ENCODE results near the gene CNOT10. TPM values are rescaled to one million over a fixed set of nuclear protein-coding genes. Genes with fewer than 3 reads are reported as not detected.

The CNOT10 gene
- total and polyA plus RNA-seq, 2 donors (not counting 1 experiment from before 2014, with no cell fraction given): 22.6 to 69.0 TPM

DNA sequence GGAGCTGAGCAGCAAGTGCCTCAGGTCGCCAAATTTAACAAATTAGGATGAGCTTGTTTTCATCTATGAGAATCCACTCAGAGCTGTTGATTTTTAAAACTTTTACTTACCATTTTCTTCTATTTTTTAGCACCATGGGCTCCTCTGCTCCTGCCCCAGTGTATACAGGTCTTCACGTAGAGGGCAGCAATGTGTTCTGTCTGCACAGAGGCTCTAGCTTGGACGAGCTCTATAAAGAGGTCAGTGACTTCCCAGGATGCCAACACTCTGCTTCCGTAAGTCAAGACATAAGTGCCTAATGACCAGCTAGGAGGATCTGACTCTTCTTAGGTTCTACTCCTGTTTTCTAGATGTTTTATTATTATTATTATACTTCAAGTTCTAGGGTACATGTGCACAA is 41.2 kb upstream of the CNOT10 start:
- Histone ChIP-seq H4K20me1 (ENCODE audit: control insufficient read depth, insufficient read depth, low read length, poor library complexity, severe bottlenecking) (no peaks in the 10 kb centered on the region), H3K27ac (ENCODE audit: low read length in 2 of 2) (no peak overlapping the region), H3K79me2 (ENCODE audit: control insufficient read depth, insufficient read depth, low read length) (no peaks in the 10 kb centered on the region), H3K9ac (ENCODE audit: low read length) (no peak overlapping the region), H3K9me3 (ENCODE audit: control extremely low read depth in 1 of 3, control insufficient read depth in 2 of 3, insufficient read depth in 1 of 3, low read length in 2 of 3) (no peaks in the 10 kb centered on the region), H2AFZ (ENCODE audit: insufficient read depth, low read depth, low read length, poor library complexity, severe bottlenecking) (no peak overlapping the region), H3K36me3 (replicated peaks in 1 of 2; ENCODE audit: control extremely low read depth in 1 of 2, control insufficient read depth in 1 of 2, extremely low read depth in 1 of 2, insufficient read depth in 2 of 2, low read length in 1 of 2) (no peaks in the 10 kb centered on the region), H3K4me2 (replicated peaks; ENCODE audit: low read depth, low read length, poor library complexity, severe bottlenecking) (no peak overlapping the region), H3K27me3 (replicated peaks in 1 of 4; ENCODE audit: control extremely low read depth in 1 of 4, control insufficient read depth in 3 of 4, insufficient read depth in 4 of 4, low read length in 3 of 4) (peaks cover 0 to 4% (median 0%) of the 10 kb centered on the region in 4 experiments), H3K4me3 (ENCODE audit: control extremely low read depth in 1 of 5, extremely low read depth in 1 of 5, insufficient read depth in 1 of 5, low read depth in 2 of 5, low read length in 4 of 5) (no peak overlapping the region), H3K4me1 (ENCODE audit: control insufficient read depth in 2 of 2, insufficient read depth in 2 of 2, low read length in 2 of 2) (no peaks in the 10 kb centered on the region)
- no peak for DNase-seq
- CTCF ChIA-PET: interaction anchor here (0.6 kb wide), 1 partner anchor 11 kb away, joined by 3 read pairs; no protein-coding TSS in a partner anchor
- peaks cover 9% of the 10 kb centered on the region for H3K27me3 Mint-ChIP-seq
- WGBS (ENCODE audit: insufficient coverage): 88% methylated on average over 3 of the region's 4 CpGs
- ATAC-seq (ENCODE audit: low read depth): no peak
- intact Hi-C loops (cut with micrococcal nuclease): no loop called here
- POLR2A ChIA-PET: no interaction called here
- TF ChIP-seq EZH2 (IDR thresholded peaks at IDR 0.05; ENCODE audit: borderline replicate concordance, insufficient read depth, low read depth, low read length, poor library complexity, severe bottlenecking): no peak
- TF ChIP-seq, protein P1, sequence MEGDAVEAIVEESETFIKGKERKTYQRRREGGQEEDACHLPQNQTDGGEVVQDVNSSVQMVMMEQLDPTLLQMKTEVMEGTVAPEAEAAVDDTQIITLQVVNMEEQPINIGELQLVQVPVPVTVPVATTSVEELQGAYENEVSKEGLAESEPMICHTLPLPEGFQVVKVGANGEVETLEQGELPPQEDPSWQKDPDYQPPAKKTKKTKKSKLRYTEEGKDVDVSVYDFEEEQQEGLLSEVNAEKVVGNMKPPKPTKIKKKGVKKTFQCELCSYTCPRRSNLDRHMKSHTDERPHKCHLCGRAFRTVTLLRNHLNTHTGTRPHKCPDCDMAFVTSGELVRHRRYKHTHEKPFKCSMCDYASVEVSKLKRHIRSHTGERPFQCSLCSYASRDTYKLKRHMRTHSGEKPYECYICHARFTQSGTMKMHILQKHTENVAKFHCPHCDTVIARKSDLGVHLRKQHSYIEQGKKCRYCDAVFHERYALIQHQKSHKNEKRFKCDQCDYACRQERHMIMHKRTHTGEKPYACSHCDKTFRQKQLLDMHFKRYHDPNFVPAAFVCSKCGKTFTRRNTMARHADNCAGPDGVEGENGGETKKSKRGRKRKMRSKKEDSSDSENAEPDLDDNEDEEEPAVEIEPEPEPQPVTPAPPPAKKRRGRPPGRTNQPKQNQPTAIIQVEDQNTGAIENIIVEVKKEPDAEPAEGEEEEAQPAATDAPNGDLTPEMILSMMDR (IDR thresholded peaks at IDR 0.05): no peak
- no peak overlapping the region for H3K27ac Mint-ChIP-seq
- no peaks in the 10 kb centered on the region for H3K4me1 Mint-ChIP-seq
- no peak overlapping the region for H3K4me3 Mint-ChIP-seq
- H3K9me3 Mint-ChIP-seq (ENCODE audit: insufficient read depth): no peaks in the 10 kb centered on the region

DNA sequence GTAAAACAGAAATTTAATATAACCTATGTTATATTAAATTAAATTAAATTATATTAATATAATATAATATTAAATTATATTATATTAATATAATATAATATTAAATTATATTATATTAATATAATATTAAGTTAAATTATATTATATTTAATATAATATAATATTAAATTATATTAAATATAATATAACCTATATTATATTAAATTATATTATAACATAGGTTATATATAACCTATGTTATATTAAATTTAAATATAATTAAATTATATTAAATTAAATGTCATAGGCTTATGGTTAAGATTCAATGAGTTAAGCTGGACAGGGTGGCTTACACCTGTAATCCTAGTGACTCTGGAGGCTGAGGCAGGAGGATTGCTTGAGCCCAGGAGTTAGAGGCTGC is 40.6 kb upstream of the CNOT10 start:
- Histone ChIP-seq H3K36me3 (replicated peaks in 1 of 2; ENCODE audit: control extremely low read depth in 1 of 2, control insufficient read depth in 1 of 2, extremely low read depth in 1 of 2, insufficient read depth in 2 of 2, low read length in 1 of 2) (no peaks in the 10 kb centered on the region), H3K9ac (ENCODE audit: low read length) (no peak overlapping the region), H3K27ac (ENCODE audit: low read length in 2 of 2) (no peak overlapping the region), H3K4me1 (ENCODE audit: control insufficient read depth in 2 of 2, insufficient read depth in 2 of 2, low read length in 2 of 2) (no peaks in the 10 kb centered on the region), H3K4me3 (ENCODE audit: control extremely low read depth in 1 of 5, extremely low read depth in 1 of 5, insufficient read depth in 1 of 5, low read depth in 2 of 5, low read length in 4 of 5) (no peak overlapping the region), H3K9me3 (ENCODE audit: control extremely low read depth in 1 of 3, control insufficient read depth in 2 of 3, insufficient read depth in 1 of 3, low read length in 2 of 3) (no peaks in the 10 kb centered on the region), H4K20me1 (ENCODE audit: control insufficient read depth, insufficient read depth, low read length, poor library complexity, severe bottlenecking) (no peaks in the 10 kb centered on the region), H3K4me2 (replicated peaks; ENCODE audit: low read depth, low read length, poor library complexity, severe bottlenecking) (no peak overlapping the region), H3K27me3 (replicated peaks in 1 of 4; ENCODE audit: control extremely low read depth in 1 of 4, control insufficient read depth in 3 of 4, insufficient read depth in 4 of 4, low read length in 3 of 4) (peaks cover 0 to 4% (median 0%) of the 10 kb centered on the region in 4 experiments), H3K79me2 (ENCODE audit: control insufficient read depth, insufficient read depth, low read length) (no peaks in the 10 kb centered on the region), H2AFZ (ENCODE audit: insufficient read depth, low read depth, low read length, poor library complexity, severe bottlenecking) (no peak overlapping the region)
- H3K4me3 Mint-ChIP-seq: no peak overlapping the region
- no peak for DNase-seq
- ChIA-PET POLR2A (no interaction called here), CTCF (interaction anchor here (0.6 kb wide), 1 partner anchor 12 kb away, joined by 3 read pairs; no protein-coding TSS in a partner anchor)
- no peak for TF ChIP-seq EZH2 (IDR thresholded peaks at IDR 0.05; ENCODE audit: borderline replicate concordance, insufficient read depth, low read depth, low read length, poor library complexity, severe bottlenecking)
- TF ChIP-seq, protein P1 (IDR thresholded peaks at IDR 0.05): no peak
- peaks cover 9% of the 10 kb centered on the region for H3K27me3 Mint-ChIP-seq
- no peaks in the 10 kb centered on the region for H3K9me3 Mint-ChIP-seq (ENCODE audit: insufficient read depth)
- ATAC-seq (ENCODE audit: low read depth): no peak
- H3K27ac Mint-ChIP-seq: no peak overlapping the region
- intact Hi-C loops (cut with micrococcal nuclease): no loop called here
- no peaks in the 10 kb centered on the region for H3K4me1 Mint-ChIP-seq

All from B cell (primary cell).